Activated T-cell treated with anti-CD3 and anti-CD28 coated beads for 1 hour (primary cell): Measurements from ENCODE around the gene ABHD5.
A peak's percentile ranks its signal among the peaks of the same experiment; 100 is the strongest.

Source experiments
- DNase-seq: peaks from one replicate; pipeline ENCODE4 v3.0.0-alpha.2; 2020; ENCODE audit warnings: low read depth

Gene ABHD5

DNA sequence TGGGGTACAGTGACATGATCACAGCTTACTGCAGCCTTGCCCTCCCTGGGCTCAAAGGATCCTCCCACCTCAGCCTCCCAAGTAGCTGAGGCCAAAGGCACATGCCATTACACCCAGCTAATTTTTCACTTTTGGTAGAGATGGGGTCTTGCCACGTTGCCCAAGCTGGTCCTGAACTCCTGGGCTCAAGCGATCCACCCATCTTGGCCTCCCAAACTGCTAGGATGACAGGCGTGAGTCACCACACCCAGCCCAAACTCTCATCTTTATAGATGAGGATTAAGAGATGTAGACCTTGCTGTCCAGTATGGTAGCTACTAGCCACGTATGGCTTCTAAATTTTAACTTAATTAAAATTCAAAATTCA is 4.4 kb upstream of the ABHD5 start:
- DNase-seq = no peak

DNA sequence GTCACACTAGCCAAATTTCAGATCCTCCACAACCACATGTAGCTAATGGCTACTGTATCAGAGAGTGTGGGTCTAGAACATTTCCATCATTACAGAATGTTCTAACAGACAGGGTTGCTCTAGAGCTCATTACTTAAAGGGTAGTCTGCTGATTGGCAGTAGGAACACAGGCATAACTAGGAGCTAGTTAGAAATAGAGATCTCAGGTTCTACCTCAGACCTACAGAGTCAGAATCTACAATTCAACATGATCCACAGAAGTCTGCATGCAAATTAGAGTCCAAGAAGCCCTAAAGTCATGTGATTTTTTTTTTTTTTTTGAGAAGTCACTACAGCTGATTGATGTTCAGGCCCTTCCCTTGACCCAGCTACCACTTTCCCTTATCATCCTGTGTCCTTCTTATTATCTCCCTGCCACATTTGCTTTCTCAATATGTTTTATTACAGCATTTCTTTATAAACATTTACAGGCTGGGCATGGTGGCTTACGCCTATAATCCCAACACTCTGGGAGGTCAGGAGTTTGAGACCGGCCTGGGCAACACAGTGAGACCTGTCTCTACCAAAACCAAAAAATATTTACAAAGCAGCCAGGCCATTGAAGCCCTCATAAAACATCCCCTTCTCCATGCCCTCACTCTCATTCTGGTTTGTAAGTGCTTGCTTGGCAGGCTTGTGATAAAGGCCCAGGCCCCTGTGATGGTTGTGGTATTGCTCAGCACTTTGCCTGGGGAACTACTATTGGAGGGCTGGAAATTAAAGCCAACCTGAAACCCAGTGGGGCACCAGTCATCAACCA is 3.8 kb upstream of the ABHD5 start:
- no peak for DNase-seq

DNA sequence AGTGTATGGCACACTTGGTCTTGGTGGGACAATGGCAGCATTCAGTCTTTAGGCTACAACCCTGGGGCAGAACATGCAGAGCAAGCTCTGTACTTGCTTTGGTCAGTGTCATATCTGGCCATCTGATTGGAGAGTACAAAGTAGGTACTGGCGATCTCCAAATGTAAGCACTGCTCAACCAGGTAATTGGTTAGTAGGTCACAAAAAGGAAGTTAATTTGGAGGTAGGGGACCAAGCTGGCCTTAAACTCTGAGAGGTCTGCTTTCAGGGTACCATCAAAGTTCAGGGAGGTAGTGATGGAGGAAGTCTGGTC is 3.3 kb upstream of the ABHD5 start:
- DNase-seq = no peak

DNA sequence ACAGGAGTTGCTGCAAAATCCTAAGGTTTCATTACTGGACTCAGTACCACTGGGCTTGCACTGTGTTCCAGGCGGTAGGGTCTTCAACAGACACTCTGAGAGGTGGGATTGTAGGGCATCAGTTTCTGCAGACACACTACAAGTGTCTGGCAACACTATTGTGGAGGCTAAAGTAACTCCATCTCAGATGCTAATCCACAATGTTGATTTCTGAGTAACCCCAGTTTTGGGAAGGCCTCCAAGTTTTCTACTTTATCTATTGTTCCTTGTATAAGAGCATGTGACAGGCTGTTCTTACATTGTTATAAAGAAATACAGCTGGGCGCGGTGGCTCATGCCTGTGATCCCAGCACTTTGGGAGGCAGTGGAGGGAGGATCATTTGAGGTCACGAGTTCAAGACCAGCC is 2.5 kb upstream of the ABHD5 start:
- no peak for DNase-seq

DNA sequence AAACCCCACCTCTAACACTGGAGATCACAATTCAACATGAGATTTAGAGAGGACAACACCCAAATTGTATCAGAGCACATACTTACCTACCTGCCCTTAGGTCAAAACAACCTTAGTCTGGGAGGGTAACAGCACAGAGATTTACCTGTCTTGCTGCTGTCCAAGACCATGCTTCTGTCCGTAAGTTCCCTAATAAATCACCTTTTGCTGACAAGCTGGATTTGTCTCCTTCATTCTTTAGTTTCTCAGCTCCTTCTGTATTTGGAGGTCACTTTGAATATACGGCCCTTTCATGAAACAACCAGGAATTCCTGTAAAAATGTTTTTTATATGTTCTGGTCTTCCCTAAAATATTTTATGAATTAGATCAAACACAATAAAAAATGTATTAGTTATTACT is 1.6 kb upstream of the ABHD5 start:
- no peak for DNase-seq

DNA sequence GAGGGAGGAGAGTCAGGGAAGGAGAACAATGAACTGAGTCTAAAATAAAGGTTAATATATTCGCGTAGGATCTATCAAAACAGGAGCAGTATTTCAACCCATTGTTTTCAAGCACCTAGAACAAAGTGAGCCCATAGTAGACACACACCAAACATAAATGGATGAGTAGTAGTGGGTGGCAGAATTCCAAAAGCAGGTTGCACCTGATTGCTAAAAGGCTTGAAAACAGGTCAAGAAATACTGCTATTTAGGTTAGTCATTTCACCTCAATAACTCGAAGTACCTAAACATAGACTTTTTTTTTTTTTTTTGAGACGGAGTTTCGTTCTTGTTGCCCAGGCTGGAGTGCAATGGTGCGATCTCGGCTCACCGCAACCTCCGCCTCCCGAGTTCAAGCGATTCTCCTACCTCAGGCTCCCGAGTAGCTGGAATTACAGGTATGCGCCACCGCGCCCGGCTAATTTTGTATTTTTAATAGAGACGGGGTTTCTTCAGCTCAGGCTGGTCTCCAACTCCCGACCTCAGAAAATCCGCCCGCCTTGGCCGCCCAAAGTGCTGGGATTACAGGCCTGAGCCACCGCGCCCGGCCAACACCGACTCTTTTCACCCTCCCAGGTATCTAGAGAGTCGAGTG is 855 bp upstream of the ABHD5 start:
- no peak for DNase-seq

DNA sequence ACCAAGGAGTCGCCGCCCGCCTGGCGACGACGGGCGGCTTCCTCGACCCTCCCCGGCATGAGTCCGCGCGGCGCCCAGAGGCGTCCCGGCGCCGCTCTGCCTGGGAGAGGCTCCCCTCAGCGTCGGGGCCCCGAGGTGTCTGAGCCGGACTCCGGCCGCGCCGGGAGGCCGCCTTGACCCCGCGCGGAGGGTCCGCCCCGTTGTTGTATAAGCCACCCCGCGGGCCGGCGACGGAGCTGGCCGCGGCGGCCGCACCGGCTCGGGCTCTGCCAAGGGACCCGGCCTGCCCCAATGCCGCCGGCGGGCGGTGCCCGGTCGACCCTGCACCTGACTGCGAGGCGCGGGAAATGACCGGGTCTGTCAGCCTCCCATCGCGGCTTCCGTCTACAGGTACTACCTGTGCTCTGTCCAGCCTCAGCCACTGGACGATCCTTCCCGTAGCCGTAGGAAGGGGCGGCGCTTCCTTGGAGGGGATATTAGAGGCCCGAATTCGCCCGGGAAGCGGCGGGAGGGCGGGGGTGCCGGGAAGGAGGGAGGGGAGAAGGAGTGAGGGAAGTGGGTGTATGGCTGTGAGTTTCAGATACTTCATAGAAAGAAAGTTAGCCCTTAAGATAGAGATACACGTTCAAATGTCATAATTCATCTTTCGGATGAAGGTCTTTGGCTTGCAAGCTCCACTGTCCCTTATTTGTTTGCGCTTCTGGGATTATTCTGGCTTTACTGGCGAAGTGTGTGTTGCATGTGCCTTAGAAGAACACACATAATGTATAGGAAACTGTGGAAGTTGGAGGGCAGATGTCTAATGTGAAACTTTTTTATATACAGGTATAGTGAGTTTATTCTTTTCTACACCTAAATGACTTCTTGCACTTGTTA is 620 bp downstream of the ABHD5 start:
- peak; percentile 16 for DNase-seq

DNA sequence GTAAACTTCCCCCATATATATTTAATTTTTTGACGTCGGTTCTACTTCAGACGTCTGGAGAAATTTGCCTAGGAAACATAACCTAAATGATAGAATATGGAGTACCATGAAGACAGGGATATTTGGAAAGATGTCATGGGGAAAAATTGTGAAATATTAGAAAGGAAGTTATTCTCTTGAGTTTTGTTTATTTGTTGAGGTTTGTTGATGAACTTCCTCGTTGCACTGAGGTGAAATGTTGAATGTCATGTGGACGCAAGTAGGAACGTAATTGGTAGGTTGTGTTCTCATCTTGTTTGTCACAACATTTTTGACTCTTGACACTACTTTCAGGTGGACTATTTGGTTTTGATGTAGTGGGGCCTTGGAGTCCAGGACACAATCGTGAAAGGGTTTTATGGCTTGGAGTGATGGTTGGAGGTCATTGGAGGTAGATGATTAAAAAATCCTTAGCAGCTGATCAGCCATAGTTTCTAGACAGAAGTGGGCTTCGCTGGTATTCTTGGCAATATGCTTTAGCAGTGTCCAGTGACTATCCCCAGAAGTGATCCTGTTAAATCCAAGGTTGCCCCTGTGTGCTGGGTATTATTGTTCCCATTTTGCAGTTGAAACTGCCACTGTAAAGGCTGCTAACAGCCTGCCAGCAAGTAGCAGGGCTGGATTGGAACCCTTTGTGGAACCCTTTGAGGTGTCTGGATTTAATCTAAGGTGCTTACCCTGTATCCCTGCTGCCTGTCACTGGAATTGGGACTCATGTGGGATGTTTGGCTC is 1.5 kb downstream of the ABHD5 start:
- no peak for DNase-seq

DNA sequence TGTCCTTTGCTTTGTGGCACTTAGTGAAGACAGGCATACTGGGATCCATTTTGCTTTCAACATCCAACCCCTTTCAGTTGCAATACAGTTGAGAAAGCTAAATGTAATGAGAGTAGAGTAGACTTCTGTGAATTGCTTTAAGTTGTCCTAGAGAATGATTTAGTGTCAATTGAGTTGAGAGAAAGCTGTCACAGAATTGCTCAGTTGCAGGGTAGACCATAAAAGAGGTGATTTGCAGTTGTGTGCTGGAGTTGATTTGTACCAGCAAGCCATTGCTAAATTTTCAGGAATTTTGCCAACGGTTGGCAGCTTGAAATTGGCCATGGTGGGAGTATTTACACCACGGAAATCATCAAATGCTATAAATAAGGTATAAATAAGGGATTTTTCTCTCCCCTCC is 2.2 kb downstream of the ABHD5 start:
- DNase-seq = no peak

DNA sequence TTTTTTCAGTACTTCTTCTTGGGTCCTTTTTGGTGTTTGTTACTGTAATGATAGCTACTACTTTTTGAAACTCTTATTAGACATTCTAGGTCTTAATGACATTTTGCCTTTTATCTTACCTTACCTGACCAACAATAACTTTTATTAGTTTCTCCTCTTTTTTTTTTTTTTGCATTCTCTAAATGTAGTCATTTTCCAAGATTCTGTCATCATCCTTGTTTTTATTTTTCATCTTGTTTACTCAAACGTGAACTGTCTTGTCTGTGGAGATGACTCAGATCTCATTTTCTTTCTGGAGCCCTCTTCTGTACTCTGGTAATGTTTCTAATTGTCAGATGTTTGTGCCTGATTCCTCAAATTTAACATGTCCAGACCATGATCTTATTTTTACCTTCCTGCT is 2.9 kb downstream of the ABHD5 start:
- no peak for DNase-seq

DNA sequence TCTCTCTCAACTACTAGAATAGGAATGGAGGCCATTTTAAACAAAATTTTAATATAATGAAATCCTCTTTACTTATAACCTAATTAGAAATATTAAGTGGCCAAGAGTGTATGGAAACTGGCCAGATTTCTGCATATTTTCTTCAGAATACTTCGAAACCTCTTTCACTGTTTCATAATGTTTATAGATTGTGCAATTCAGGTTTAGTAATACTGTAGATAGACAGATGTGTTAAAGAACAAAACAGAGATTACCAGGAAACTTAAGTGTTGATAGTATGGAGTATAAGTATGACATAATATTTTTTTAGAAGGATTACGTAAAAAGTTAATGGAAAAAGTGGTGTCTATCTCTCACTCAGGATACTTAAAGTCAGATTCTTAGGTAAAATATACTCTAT is 4.7 kb downstream of the ABHD5 start:
- DNase-seq = no peak

DNA sequence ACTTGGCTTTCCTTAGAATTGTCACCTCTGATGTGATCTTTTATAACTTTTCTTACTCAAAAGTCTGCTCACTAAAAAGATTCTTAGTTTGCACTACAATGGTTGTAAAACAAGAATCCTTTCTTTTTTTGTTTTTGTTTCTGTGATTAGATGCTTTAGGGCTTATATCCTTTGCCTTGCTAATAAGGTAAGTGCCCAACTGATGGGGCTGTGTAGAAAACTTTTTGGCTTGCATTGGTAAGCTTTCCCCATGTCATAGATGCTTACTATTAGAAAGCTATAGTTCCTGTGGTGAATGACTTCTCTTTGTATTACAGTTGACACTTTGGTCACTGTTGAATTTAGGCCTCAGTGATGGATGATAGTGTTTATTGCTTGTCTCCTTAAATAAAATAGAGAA is 5.1 kb downstream of the ABHD5 start:
- no peak for DNase-seq

DNA sequence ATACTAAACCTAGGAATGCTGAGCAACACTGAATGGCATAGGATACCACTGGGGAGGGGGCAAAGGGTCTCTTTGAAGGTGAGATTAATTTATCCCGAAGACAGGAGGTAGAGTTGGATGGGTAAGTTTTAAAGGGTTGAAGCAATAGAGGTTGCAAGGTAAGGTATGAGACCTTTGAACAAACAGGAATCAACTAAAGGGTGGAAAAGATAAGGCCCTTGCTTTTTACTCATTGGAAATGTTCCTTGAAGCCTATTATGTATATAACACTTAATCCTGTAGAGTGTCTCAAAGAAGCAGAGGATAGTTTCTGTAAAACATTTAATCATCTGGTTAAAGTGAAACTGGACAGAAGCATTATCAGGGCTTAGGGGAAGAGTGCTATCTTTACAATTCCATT is 5.7 kb downstream of the ABHD5 start:
- DNase-seq = no peak

DNA sequence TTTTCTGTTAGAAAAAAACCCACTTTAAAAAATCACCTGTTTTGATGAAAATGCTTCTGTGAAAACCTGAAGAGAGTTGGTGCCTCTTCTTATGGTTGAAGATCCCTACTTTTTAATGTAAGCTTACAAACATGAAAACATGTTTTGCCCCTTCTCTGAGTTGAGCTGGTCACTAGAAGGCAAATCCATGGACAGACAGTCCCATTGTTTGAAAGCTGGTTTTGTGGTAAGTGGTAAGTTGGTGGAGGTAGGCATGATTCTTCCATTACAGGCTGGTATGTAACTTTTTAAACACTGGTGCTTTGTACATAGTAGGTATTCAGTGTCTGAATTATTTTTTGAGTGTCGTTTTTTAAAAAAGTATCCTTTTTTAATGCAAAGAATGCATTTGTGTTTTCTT is 6.1 kb downstream of the ABHD5 start:
- DNase-seq = no peak

DNA sequence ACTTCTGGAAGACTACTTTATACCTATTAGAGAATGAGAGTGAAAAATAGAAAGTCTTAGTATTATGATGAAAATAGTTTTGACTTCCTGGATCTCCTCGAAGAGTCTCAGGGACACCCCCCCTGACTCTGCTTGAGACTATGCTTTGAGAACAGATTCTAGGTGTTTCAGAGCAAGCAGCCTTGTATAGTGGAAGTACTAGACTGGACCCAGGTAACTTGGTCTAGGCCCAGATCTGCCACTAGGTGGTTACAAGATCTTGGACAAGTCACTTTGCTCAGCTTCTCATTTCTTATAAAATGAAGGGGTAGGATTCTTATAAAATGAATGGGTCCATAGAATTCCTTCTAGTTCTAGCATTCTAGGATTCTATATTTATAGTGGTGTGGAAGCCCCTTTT is 9.1 kb downstream of the ABHD5 start:
- DNase-seq = no peak

DNA sequence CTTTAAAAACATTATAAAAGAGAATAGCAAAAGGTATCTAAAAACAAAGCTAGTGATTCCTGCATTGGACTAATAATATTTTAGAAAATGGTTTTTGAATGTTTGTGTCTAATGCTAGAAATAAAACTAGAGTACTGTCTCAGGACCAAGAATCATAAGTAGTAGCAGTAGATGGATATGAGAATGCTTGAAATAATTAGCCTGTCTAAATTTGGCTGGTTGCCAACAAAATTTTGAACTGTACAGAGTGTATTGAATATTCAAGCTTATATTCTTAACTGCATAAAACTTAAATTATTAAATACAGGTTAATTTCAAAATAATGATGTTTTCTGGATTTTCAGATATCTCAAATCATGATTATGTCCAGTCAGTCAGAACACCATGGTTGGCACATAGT is 14.0 kb downstream of the ABHD5 start:
- no peak for DNase-seq

DNA sequence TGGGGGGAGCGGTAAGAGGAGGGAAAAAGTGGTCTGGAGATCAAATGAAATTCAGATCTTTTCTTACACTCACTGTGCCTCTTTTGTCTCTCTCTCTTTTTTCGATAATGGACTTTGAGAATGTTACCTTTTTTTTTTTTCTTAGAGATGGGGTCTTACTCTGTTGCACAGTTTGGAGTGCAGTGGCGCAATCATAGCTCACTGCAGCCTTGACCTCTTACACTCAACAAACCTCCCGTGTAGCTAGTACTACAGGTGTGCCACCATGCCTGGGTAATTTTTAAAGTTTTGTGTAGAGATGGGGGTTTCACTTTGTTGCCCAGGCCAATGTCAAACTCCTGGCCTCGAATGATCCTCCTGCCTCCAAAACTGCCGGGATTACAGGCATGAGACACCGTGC is 15.6 kb downstream of the ABHD5 start:
- DNase-seq = no peak

DNA sequence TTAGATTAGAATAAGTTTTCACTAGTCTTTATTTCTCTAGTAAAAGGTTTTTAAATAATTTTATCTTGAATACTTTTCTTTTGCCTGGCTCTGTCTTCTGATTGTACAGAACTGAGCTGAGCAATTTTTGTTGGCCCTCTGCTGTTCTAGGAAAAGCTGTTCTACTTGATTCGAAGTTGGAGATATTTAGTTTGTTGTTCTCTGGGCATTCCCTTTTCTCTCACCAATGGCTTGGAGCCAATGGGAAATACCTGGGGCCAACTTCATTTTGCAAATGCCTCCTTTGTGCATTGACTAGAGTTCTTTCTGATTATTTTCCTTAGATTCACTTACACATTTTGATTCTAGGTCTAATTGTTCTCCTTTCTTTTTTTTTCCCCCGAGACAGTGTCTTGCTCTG is 16.5 kb downstream of the ABHD5 start:
- DNase-seq = no peak

DNA sequence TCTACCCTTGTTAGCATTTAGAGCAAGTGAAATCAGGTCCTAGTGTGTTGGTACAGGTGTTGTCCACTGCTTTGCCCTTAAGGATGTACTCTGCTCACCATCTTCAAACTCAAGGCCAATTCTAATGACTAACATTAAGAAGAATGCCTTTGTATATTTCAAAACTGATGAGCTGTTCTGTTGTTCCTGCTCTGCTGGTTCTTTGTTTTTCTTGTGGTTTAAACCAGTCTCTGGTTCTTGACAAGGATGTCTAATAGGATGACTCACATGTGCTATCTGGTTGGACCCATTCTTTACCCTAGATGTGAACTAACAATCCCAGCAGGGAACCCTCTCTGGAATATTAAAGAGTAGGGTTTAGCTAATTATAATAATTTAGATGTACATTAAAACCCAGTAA is 17.3 kb downstream of the ABHD5 start:
- DNase-seq = no peak

DNA sequence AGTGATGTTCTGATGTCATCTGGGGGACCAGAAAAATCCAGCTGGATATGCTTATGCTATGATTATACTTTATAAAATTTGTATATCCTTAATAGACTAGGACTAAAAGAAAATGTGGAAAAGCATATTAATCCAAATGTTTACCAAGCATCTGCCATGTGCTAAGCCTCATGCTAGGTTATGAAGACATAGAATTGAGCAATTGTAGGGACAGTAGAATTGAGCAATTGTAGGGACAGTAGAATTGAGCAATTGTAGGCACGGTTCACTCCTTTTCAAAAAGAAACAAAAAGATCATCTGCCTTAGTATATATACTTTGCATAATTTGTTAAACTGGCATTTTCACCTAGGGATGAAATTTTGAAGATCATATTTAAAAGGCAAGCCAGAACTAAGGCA is 18.3 kb downstream of the ABHD5 start:
- DNase-seq = no peak

DNA sequence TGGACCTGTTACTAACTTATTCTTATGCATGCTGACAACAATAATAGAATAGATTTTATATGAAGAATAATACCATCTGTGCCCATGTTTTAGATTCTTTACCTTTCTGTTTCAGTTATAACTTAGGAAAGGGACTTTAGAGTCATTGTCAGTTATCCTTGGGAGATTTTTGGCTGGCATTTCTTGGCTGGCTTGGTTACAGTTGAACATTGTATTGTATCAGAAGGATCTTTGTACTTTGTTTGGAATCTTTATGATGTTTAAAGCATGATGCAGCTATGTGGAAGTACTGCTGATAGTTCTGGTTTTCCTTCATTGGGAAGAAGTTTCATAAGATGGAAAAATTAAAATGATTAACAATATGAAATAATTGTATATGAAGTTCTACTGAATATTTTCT is 19.9 kb downstream of the ABHD5 start:
- no peak for DNase-seq

DNA sequence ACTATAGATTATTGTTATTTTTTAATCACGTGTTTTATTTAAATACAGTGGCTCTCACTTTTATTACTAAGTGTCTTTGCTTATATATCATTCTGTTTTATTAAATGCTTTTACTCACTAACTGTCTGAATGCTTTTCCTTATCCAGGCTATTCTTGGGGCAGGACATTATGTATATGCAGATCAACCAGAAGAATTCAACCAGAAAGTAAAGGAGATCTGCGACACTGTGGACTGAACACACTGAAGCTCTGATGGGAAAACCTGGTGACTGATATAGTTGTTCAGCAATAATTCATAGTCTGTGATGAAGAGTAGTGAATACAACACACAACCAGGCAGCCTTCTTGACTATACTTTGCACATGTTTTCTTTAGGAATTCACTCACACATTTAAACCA is 27.6 kb downstream of the ABHD5 start:
- DNase-seq = no peak
